ENCODE results near the gene SNX21.
"Not testable (repeated sequence)": the region's sequence is repeated elsewhere in the genome, so short reads cannot be mapped to it uniquely, and the experiment has no call there.

SNX21 gene

GRCh38 chr20:45823949-45824835 lies 9.4 kb upstream of the SNX21 start:
- Histone ChIP-seq H3K4me1 (ENCODE audit: control insufficient read depth, insufficient read depth, low read length, unreplicated experiment) (peaks cover 11% of the 10 kb centered on the region), H3K36me3 (ENCODE audit: insufficient read depth, low read length) (no peaks in the 10 kb centered on the region), H3K27ac (ENCODE audit: low read depth, low read length) (no peak overlapping the region), H3K4me3 (ENCODE audit: low read depth, low read length) (peak overlapping the region; percentile 11; the same call in 1 of the 2 replicates), H2AFZ (ENCODE audit: low read length, unreplicated experiment) (no peak overlapping the region), H3K27me3 (ENCODE audit: insufficient read depth, low read length) (peaks cover 6% of the 10 kb centered on the region; the same call in 1 of the 2 replicates), H3K79me2 (ENCODE audit: control insufficient read depth, insufficient read depth, low read length, unreplicated experiment) (no peaks in the 10 kb centered on the region)

GRCh38 chr20:45826381-45827019 lies 7.1 kb upstream of the SNX21 start:
- H3K27me3 ChIP-seq (ENCODE audit: insufficient read depth, low read length), result peaks cover 6% of the 10 kb centered on the region; the same call in 1 of the 2 replicates
- peaks cover 11% of the 10 kb centered on the region for H3K4me1 ChIP-seq (ENCODE audit: control insufficient read depth, insufficient read depth, low read length, unreplicated experiment)
- H3K79me2 ChIP-seq (ENCODE audit: control insufficient read depth, insufficient read depth, low read length, unreplicated experiment), result no peaks in the 10 kb centered on the region
- peak overlapping the region; percentile 75 for H2AFZ ChIP-seq (ENCODE audit: low read length, unreplicated experiment)
- H3K4me3 ChIP-seq (ENCODE audit: low read depth, low read length), result no peak overlapping the region
- H3K36me3 ChIP-seq (ENCODE audit: insufficient read depth, low read length), result no peaks in the 10 kb centered on the region
- no peak overlapping the region for H3K27ac ChIP-seq (ENCODE audit: low read depth, low read length)

- Histone ChIP-seq H3K79me2 (ENCODE audit: control insufficient read depth, insufficient read depth, low read length, unreplicated experiment) (no peaks in the 10 kb centered on the region), H3K4me1 (ENCODE audit: control insufficient read depth, insufficient read depth, low read length, unreplicated experiment) (peaks cover 11% of the 10 kb centered on the region), H2AFZ (ENCODE audit: low read length, unreplicated experiment) (peak within 1 kb of the TSS; percentile 75), H3K36me3 (ENCODE audit: insufficient read depth, low read length) (no peaks in the 10 kb centered on the region), H3K27me3 (ENCODE audit: insufficient read depth, low read length) (peaks cover 6% of the 10 kb centered on the region; the same call in 1 of the 2 replicates), H3K27ac (ENCODE audit: low read depth, low read length) (no peak within 1 kb of the TSS), H3K4me3 (ENCODE audit: low read depth, low read length) (no peak within 1 kb of the TSS)
Observed at GRCh38 chr20:45827030-45827652, 6.5 kb upstream of the SNX21 start, which contains the start of gene TNNC2. TNNC2 (minus strand) TSS chr20:45827312; CDS start chr20:45827248, 64 bp downstream.

- H3K4me1 ChIP-seq (ENCODE audit: control insufficient read depth, insufficient read depth, low read length, unreplicated experiment), result peaks cover 13% of the 10 kb centered on the region
- H3K27ac ChIP-seq (ENCODE audit: low read depth, low read length), result no peak overlapping the region
Observed at GRCh38 chr20:45827712-45828111, 5.9 kb upstream of the SNX21 start.

GRCh38 chr20:45828589-45828988 lies 5.0 kb upstream of the SNX21 start:
- H3K27ac ChIP-seq (ENCODE audit: low read depth, low read length), result no peak overlapping the region
- peaks cover 15% of the 10 kb centered on the region for H3K4me1 ChIP-seq (ENCODE audit: control insufficient read depth, insufficient read depth, low read length, unreplicated experiment)
- H2AFZ ChIP-seq (ENCODE audit: low read length, unreplicated experiment), result no peak overlapping the region
- H3K4me3 ChIP-seq (ENCODE audit: low read depth, low read length), result no peak overlapping the region
- H3K27me3 ChIP-seq (ENCODE audit: insufficient read depth, low read length), result peaks cover under 1% of the 10 kb centered on the region; the same call in 1 of the 2 replicates
- no peaks in the 10 kb centered on the region for H3K79me2 ChIP-seq (ENCODE audit: control insufficient read depth, insufficient read depth, low read length, unreplicated experiment)
- H3K36me3 ChIP-seq (ENCODE audit: insufficient read depth, low read length), result no peaks in the 10 kb centered on the region

More at GRCh38 chr20:45827712-45828111, 5.9 kb upstream of the SNX21 start:
- Histone ChIP-seq H3K36me3 (ENCODE audit: insufficient read depth, low read length) (no peaks in the 10 kb centered on the region), H2AFZ (ENCODE audit: low read length, unreplicated experiment) (no peak overlapping the region), H3K27me3 (ENCODE audit: insufficient read depth, low read length) (peaks cover 6% of the 10 kb centered on the region; the same call in 1 of the 2 replicates), H3K79me2 (ENCODE audit: control insufficient read depth, insufficient read depth, low read length, unreplicated experiment) (no peaks in the 10 kb centered on the region), H3K4me3 (ENCODE audit: low read depth, low read length) (no peak overlapping the region)

GRCh38 chr20:45829673-45830106 lies 3.9 kb upstream of the SNX21 start:
- peaks cover 17% of the 10 kb centered on the region for H3K4me1 ChIP-seq (ENCODE audit: control insufficient read depth, insufficient read depth, low read length, unreplicated experiment)
- not testable (repeated sequence) for H2AFZ ChIP-seq (ENCODE audit: low read length, unreplicated experiment); H3K79me2 ChIP-seq (ENCODE audit: control insufficient read depth, insufficient read depth, low read length, unreplicated experiment); H3K36me3 ChIP-seq (ENCODE audit: insufficient read depth, low read length); H3K27ac ChIP-seq (ENCODE audit: low read depth, low read length); H3K27me3 ChIP-seq (ENCODE audit: insufficient read depth, low read length); H3K4me3 ChIP-seq (ENCODE audit: low read depth, low read length)

GRCh38 chr20:45832619-45833018 lies 980 bp upstream of the SNX21 start:
- Histone ChIP-seq H3K4me3 (ENCODE audit: low read depth, low read length) (no peak overlapping the region), H2AFZ (ENCODE audit: low read length, unreplicated experiment) (no peak overlapping the region), H3K36me3 (ENCODE audit: insufficient read depth, low read length) (no peaks in the 10 kb centered on the region), H3K79me2 (ENCODE audit: control insufficient read depth, insufficient read depth, low read length, unreplicated experiment) (peaks cover 16% of the 10 kb centered on the region), H3K4me1 (ENCODE audit: control insufficient read depth, insufficient read depth, low read length, unreplicated experiment) (peaks cover 25% of the 10 kb centered on the region), H3K27me3 (ENCODE audit: insufficient read depth, low read length) (no peaks in the 10 kb centered on the region), H3K27ac (ENCODE audit: low read depth, low read length) (peak overlapping the region; percentile 82)

GRCh38 chr20:45833883-45834796 lies 541 bp downstream of the SNX21 start:
- no peaks in the 10 kb centered on the region for H3K27me3 ChIP-seq (ENCODE audit: insufficient read depth, low read length)
- H3K36me3 ChIP-seq (ENCODE audit: insufficient read depth, low read length), result no peaks in the 10 kb centered on the region
- H3K4me1 ChIP-seq (ENCODE audit: control insufficient read depth, insufficient read depth, low read length, unreplicated experiment), result peaks cover 25% of the 10 kb centered on the region
- H3K79me2 ChIP-seq (ENCODE audit: control insufficient read depth, insufficient read depth, low read length, unreplicated experiment), result peaks cover 16% of the 10 kb centered on the region
- peak overlapping the region; percentile 73 for H2AFZ ChIP-seq (ENCODE audit: low read length, unreplicated experiment)
- peak overlapping the region; percentile 82 for H3K27ac ChIP-seq (ENCODE audit: low read depth, low read length)
- peak overlapping the region; percentile 88 for H3K4me3 ChIP-seq (ENCODE audit: low read depth, low read length)

GRCh38 chr20:45834797-45835161 lies 1.2 kb downstream of the SNX21 start:
- Histone ChIP-seq H3K27ac (ENCODE audit: low read depth, low read length) (peak overlapping the region; percentile 82), H2AFZ (ENCODE audit: low read length, unreplicated experiment) (no peak overlapping the region), H3K27me3 (ENCODE audit: insufficient read depth, low read length) (no peaks in the 10 kb centered on the region), H3K4me3 (ENCODE audit: low read depth, low read length) (peak overlapping the region; percentile 88), H3K4me1 (ENCODE audit: control insufficient read depth, insufficient read depth, low read length, unreplicated experiment) (peaks cover 25% of the 10 kb centered on the region), H3K36me3 (ENCODE audit: insufficient read depth, low read length) (no peaks in the 10 kb centered on the region), H3K79me2 (ENCODE audit: control insufficient read depth, insufficient read depth, low read length, unreplicated experiment) (peaks cover 16% of the 10 kb centered on the region)

All from ACC112 (cell line).